Hematopoietic multipotent progenitor cell (in vitro differentiated cells): Measurements from ENCODE around the gene CCDC33. TPM values are rescaled to one million over a fixed set of nuclear protein-coding genes. Genes with fewer than 3 reads are reported as not detected.
A peak's percentile ranks its signal among the peaks of the same experiment; 100 is the strongest.
"Not testable (repeated sequence)": the region's sequence is repeated elsewhere in the genome, so short reads cannot be mapped to it uniquely, and the experiment has no call there.

Experiments
- DNase-seq, 3 donors: peaks; one replicate each; pipeline ENCODE4 v3.0.0-alpha.2; 2011 to 2015; ENCODE audit warnings: low read depth in 2 of 3, low spot score in 2 of 3
- total RNA-seq: library from RNA; depleted of rRNA; stranded (reverse); fragments of >200 nt; gene quantifications from one replicate; pipeline ENCODE4 v1.2.3, GENCODE V29; 2012

The CCDC33 gene
- total RNA-seq, 1 donor = not detected

DNA sequence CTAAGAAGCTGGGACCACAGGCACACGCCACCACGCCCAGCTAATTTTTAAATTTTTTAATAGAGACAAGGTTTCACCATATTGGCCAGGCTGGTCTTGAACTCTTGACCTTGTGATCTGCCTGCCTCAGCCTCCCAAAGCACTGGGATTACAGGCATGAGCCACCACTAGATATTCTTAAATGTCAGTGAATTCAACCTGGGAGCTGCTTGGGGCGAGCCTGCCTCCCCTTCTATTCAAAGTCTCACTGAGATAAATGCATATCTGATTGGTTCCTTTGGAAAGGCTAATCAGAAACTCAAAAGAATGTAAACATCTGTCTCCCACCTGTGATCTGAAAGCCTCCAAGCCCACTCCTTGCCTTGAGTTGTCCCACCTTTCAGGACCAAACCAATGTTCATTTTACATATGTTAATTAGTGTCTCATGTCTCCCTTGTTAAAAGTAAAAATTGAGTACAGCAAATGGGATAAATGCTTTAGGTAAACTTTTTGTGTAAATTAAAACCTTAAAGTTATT is 116.3 kb downstream of the CCDC33 start:
- DNase-seq = no peak

DNA sequence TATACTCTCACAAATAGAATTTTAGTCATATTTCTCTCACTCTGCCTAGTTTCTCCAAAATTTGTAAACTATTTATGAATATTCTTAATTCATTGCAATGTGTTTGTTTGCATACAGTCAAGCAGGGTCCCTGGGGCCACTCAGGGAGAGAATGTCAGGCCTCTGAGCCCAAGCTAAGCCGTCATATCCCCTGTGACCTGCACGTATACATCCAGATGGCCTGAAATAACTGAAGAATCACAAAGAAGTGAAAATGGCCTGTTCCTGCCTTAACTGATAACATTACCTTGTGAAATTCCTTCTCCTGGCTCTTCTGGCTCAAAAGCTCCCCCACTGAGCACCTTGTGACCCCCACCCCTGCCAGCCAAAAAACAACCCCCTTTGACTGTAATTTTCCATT is 117.9 kb downstream of the CCDC33 start:
- not testable (repeated sequence) for DNase-seq

DNA sequence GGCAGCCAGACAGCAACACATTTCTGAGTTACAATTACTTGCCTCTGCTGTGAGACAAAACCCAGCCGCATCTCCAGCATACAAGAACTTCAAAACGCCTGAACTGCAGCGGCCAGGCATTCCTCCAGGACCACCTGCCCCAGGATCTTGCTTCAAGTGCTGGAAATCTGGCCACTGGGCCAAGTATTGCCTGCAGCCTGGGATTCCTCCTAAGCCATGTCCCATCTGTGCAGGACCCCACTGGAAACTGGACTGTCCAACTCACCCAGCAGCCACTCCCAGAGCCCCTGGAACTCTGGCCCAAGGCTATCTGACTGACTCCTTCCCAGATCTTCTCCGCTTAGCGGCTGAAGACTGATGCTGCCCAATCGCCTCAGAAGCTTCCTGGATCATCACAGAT is 119.9 kb downstream of the CCDC33 start:
- DNase-seq = not testable (repeated sequence)

DNA sequence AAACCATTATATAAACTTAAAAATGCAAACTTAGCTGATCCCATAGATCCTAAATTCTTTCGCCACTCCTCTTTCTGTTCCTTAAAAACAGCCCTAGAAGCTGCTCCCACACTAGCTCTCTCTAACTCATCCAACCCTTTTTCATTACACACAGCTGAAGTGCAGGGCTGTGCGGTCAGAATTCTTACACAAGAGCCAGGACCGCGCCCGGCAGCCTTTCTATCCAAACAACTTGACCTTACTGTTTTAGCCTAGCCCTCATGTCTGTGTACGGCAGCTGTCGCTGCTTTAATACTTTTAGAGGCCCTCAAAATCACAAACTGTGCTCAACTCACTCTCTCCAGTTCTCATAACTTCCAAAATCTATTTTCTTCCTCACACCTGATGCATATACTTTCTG is 121.4 kb downstream of the CCDC33 start:
- not testable (repeated sequence) for DNase-seq

DNA sequence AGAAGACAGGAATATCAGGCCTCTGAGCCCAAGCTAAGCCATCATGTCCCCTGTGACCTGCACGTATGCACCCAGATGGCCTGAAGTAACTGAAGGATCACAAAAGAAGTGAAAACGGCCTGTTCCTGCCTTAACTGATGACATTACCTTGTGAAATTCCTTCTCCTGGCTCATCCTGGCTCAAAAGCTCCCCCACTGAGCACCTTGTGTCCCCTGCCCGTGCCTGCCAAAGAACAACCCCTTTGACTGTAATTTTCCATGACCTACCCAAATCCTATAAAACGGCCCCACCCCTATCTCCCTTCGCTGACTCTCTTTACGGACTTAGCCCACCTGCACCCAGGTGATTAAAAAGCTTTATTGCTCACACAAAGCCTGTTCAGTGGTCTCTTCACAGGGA is 123.2 kb downstream of the CCDC33 start:
- DNase-seq = not testable (repeated sequence)

DNA sequence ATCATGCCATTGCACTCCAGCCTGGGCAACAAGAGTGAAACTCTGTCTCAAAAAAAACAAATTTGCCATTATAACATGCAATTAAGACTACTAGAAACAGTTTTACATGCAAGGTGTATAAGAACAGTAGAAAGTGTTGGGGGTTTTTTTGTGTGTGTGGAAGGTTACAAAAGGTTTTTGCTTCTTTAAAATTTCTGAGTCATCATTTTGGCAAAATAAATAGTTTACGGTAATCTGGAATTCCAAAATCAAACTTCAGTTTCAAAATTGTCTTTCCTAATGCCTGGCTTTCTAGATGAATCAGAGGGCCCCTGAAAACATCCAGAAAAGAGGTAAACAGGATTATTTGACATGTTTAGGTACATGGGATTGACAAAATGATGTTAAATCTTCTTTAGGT is 124.7 kb downstream of the CCDC33 start:
- DNase-seq = not testable (repeated sequence)

DNA sequence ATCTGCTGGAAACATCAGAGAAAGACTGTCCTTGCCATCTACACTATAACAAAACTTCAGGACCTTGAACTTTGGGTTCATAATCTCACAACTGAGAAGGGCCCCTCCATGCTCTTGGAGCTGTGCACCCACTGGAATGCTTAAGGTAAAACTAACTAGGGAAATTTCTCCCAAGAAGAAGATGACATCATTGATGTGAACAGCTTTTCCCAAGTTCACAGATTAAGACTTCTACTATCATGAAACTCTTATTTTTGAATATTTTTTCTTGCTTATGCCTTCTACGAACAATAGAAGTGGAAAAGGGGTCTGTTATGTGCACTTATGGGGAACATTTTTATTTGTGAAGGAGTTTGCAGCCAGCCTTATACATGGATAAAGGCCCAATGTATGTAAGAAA is 126.4 kb downstream of the CCDC33 start:
- DNase-seq = no peak

DNA sequence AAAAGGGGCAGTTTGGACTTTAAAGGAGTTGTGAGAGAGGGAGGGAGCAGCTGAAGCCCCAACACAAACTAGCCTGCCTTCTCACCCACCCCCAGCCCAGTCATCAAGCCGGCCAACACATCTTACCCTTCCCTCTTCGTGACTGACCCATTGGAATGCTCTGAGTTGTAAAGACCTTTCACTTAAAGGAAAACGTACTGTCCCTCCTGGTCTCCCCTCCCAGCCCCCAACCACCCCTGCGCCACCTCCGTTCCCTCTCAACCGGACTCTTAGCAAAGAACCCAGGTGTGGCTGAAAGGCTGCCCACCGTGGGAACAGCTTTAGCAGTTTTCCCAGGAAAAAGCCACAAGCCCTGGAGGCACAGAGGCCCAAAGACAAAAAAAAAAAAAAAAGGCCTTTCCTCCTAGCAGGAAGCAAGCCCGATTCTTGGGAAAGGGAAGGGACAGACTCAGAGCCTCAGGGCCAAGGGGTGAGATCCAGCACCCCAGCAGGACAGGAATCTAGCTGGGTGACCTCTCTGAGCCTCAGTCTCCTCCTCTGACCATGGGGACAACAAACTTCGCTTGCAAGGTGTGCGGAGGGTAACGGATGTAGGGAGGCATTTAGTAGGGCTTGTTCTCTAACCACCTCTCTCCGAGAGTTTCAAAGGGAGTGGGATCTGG is 128.9 kb downstream of the CCDC33 start:
- DNase-seq = no peak

DNA sequence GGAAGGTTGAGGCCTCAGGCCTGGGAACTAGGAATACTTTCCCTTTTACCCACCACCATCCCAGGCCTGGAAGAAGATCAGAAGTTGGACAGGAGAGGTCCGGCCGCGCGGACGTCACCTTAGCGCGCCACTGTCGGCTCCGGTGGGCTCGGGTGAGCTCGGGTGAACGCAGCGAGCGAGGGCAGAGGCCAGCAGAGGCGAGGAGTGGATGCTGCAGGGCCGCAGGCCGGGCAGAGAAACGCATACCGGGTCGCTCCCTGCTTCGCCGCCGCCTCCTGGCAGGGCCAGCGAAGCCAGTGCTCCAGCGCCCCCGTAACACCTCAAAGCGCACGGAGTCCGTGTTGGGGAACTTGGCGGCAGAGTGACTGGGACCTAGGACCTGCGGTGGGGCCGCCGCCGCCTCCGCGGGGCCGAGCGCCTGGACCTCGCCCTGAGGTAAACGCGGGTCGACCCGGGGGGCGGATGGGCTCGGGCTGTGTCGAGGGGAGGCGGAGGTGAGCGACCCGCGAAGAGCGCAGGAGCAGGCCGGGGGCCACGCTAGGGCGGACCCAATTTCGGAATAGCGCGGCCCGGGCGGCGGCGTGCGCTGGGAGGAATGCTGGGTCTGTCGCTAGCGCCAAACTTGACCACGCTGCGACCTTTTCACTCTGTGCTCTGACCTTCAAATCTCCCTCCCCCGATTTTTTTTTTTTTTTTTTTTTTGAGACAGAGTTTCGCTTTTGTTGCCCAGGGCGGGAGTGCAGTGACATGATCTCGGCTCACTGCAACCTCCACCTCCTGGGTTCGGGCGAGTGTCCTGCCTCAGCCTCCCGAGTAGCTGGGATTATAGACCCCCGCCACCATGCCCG is 129.7 kb downstream of the CCDC33 start:
- DNase-seq = peak in 2 of 3 donors; percentile 52 to 56

DNA sequence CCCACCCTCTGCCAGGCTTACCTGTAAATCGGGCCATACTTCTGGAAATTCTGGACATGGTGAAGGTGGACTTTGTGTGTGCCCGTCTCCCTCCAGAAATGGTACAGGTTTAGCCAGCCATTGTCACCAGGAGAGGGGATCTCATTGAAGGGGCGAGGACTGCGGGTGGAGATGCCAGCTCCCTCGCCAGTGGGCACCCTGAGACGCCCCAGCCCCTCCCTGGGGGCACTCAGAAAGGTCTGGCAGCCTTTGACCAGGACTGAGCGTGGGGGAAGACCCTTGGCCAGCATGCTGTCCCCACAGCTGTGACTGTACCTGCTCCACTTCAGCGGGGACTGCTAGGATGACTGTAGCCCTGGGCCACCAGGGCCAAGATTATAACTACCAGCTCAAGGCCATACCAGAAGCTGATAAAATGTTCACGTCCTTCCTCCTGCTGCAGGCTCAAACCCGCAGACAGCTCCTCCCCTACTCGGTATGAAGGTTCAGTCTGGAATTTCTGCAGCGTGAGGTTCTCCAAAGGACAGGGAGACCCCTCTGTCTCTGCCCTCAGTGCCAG is 131.2 kb downstream of the CCDC33 start, which contains the start of gene CYP11A1:
CYP11A1 (minus strand) TSS at position 351 of the 559 bp plus-strand sequence; CDS start at position 290, 61 bp downstream.
- DNase-seq = no peak

DNA sequence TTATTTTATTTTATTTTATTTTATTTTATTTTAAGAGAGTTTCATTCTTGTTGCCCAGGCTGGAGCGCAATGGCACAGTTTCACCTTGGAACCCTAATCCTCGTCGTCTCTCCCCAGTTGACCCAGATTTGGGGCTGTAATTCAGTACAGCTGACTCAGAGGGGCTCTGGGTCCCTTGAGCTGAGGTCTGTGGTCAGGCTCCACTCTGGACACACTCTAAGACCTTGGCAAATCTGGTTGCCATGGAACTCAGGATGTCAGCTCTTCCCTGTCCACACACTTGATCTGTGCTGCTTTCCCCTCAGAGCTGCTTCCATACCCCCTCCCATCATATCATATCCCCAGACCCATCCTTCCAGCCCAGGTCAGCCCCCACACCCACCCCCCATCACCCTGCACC is 132.0 kb downstream of the CCDC33 start:
- no peak for DNase-seq

DNA sequence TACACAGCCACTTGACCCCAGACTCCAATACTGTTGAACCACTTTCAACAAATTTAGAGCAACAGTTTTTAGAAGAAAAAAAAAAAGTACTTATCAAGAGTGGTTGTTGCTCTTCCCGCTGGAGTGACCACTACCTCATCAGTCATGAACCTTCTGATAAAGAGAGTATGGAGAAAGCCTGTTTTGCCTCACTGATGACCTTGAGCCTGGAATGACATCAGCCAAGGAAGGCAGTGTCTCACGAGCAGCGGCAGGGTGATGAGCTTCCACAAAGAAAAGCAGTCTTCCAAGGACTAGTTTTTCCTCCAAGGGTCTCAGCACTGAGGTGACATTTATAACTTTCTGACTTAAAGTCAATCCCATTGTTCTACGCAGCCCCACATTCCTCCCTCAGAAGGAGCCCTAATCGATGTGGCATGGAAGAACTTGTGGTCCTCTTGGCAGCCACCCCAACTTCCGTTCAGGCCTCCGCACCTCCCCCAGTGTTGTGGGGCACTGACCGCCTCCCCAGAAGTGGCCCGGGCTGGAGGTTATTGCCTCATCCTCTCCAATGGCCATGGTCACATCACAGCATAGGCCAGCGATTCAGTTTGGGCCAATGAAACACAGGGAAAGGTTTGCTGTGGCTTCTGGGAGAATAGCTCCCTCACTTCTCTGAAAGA is 133.1 kb downstream of the CCDC33 start:
- DNase-seq = no peak

DNA sequence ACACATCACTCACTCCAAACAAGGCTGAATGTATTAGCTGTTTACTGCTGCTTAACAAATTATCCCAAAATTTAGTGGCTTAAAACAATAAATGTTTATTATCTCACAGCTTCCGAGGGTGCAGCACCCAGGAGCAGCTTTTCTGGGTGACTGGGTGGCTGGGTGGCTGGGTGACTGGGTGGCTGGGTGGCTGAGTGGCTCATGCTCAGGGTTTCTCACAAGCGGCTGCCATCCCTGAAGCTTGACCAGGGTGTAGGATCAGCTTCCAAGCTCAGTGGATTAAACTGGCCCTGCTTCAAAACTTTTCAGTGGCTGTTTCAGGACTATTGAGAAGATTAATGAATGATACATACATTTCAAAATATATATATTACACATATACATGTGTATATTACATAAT is 133.6 kb downstream of the CCDC33 start:
- no peak for DNase-seq

DNA sequence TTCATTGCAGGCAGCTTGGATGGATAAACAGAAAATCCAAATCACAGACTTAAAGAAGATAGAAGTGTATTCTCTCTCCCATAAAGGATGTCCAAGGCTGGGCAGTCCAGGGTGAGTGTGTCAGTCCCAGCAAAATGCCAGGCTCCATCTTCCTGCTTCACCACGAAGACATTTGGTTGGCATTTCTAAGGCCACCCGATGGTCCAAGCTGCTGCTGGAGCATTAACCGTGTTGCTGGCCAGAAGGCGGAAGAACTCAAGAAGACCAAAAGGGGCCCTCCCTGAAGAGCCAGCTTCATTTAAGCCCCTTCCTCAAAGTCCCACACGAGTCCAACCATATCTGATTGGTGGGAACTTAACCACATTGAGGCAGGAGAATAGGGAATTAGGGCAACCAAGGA is 134.3 kb downstream of the CCDC33 start:
- DNase-seq = no peak

DNA sequence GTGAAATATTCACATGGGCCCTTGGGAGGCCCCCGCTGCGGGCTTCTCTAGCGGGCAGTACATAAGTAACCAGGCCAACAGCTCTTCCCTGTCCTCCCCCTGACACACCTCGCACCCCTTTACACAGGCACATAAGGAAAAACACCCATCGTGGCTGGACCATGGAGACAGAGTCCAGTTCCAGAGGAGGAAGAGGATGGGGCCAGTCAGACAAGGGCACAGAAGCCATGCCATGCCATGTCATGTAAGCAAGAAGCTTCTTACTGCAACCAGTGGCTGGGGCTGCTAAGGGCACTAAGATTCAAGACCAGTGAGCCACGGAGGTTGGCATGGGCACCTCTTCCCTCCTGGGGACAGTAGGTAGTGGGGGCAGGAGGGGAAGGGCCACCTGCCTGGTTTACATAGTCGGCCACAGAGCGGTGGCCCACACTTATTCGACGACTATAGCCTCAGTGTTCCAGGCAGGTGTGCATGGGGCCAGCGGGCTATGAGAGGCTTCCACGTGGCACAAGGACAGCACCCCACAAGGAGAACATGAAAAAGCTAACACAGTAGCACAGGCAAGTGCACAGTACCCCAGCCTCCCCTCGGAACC is 137.0 kb downstream of the CCDC33 start:
- no peak for DNase-seq

DNA sequence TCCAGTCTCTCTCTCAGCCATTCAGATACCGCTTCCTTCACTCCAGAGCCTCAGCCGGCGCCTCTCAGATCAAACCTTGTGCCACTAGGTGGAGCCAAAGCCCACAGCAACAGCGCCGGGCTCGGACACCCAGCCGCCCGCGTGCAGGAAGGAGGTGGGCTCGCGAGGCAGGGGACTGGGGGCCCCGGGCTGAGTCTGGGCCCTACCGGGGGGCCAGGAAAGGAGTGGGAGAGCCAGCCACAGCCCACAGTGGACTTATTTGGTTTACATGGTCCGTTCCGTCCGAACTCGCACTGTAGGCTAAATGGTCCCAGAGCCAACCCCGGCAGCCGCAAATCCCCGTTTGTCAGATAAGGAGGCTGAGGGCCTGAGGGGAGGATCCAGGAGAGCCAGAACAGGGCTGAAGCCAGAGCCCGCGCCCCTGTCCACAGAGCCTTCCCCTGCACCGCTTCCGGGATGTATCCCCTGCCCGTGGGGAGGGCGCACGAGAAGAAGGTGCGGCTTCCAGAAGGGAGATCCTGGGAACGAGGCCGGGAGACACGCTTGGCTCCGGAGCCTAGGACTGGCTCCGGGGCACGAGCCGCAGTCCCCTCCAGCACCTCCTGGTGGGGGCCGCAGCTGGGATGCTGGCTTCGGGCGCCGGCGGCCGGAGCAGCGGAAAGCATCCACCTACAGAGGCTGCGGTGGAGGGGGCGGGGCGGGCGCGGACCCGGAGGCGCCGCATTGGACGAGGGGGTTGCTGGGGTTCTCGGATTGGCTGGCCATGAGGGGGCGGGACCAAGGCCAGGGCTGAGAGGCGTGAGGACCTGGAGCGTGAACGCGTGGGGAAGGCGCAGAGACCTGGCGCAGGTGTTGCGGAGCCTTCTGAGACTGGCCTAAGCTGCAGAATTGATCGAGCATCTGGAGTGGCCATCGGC is 137.9 kb downstream of the CCDC33 start:
- peak; percentile 87 to 95 (median 91) for DNase-seq

DNA sequence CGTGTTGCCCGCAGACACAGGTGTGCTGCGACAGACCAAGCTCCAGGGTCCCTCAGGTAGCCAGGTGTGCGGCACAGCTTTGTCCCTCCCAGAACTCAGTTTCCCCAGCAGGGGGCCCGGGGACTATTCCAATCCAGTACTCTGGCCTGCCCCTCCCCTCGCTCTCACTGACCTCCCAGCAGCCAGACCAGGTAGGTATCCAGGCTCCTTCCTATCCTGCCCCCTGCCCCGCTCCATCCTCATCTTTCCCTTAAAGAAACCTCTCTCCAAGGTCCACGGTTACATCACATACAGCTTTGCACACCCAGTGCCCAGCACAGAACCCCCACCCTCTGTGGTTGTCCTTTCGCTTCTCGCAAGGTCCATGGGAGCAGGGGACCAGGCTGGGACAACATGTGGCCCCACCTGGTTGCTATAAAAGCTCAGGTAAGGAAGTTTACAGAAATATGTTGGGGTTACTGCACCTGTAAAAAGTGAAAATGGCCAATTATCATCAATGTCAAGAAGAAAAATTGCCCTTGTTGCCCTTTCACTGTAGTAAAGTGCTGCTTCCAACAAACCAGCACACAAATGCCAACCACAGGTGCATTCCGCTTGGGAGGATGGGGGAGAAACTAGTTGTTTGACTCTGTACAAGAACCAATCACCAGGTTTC is 138.6 kb downstream of the CCDC33 start:
- no peak for DNase-seq

DNA sequence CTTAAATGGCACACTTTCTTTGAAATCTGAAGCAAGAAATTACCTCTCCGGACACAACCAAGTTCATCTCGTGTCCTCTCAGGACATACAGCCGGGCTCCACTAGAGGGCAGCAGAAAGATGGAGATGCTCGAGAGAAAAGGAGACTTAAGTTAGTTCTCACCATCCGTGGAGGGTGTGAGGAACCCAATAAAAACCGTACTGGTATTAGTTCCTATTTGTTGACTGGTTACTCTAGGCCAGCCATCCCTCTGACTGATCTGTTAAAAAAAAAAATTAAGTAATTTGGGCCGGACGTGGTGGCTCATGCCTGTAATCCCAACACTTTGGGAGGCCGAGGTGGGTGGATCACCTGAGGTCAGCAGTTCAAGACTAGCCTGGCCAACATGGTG is 139.2 kb downstream of the CCDC33 start:
- DNase-seq = peak; percentile 50 to 93 (median 78)

DNA sequence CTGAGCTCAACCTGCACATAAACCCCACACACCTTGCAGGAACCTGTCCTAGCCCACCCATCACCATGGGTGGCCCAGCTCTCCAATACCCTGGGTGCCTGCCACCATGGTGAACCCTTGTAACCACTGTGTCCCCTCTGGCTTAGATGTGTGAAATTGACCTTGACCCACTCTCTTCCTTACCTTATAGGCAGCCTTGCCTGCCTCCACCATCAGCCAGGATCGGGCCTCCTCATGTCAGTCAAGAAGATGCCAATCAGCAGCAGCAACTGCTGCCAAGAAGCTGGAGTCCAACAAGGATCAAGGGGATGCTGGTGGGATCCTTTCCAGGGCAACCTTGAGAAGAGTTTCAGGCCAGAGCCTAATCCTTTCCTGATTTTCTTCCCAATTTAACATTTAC is 140.1 kb downstream of the CCDC33 start:
- no peak for DNase-seq
